Loucy (cell line): Measurements from ENCODE around the gene LSP1.

Experiments
- H2AFZ ChIP-seq: fragments of 200-600 bp; sonication (generic); 2 replicates; pipeline ENCODE4 v1.6.0; 2016; ENCODE audit warnings: antibody characterized with exemption, mild to moderate bottlenecking, low read length, moderate library complexity
- H3F3A ChIP-seq: fragments of 200-600 bp; 2 replicates; pipeline ENCODE4 v1.6.0; 2016; ENCODE audit warnings: antibody characterized with exemption, low read depth, mild to moderate bottlenecking
- H3K27me3 ChIP-seq: fragments of 200-600 bp; sonication (generic); 2 replicates; pipeline ENCODE4 v1.6.1; 2014; ENCODE audit warnings: low read length, mild to moderate bottlenecking; ENCODE audit not compliant: insufficient read depth, poor library complexity, severe bottlenecking
- H3K36me3 ChIP-seq: fragments of 200-600 bp; sonication (generic); 2 replicates; pipeline ENCODE4 v1.6.1; 2016; ENCODE audit warnings: low read length; ENCODE audit not compliant: insufficient read depth
- H3K4me1 ChIP-seq: fragments of 200-600 bp; sonication (generic); 2 replicates; pipeline ENCODE4 v1.5.1; 2014; ENCODE audit warnings: low read length, mild to moderate bottlenecking; ENCODE audit not compliant: insufficient read depth, poor library complexity, severe bottlenecking
- H3K4me2 ChIP-seq: fragments of 200-600 bp; sonication (generic); 2 replicates; pipeline ENCODE4 v1.6.0; 2014; ENCODE audit warnings: antibody characterized with exemption, low read length, low read depth, mild to moderate bottlenecking; ENCODE audit not compliant: poor library complexity, severe bottlenecking
- H3K4me3 ChIP-seq: fragments of 200-600 bp; sonication (generic); 2 replicates; pipeline ENCODE4 v1.5.1; 2014; ENCODE audit warnings: low read length, mild to moderate bottlenecking, mixed read lengths; ENCODE audit not compliant: poor library complexity, severe bottlenecking
- H3K79me2 ChIP-seq: fragments of 200-600 bp; sonication (generic); 2 replicates; pipeline ENCODE4 v1.6.1; 2014; ENCODE audit warnings: low read length; ENCODE audit not compliant: insufficient read depth
- H3K9ac ChIP-seq: fragments of 200-600 bp; sonication (generic); 2 replicates; pipeline ENCODE4 v1.6.0; 2014; ENCODE audit warnings: mild to moderate bottlenecking, low read depth, low read length, moderate library complexity; ENCODE audit not compliant: poor library complexity, severe bottlenecking
- H3K9me2 ChIP-seq: fragments of 200-600 bp; sonication (generic); replicated peaks from 2 replicates; pipeline ENCODE4 v1.6.1; 2016; ENCODE audit warnings: low read depth, low read length, mixed read lengths
- H3K9me3 ChIP-seq: fragments of 200-600 bp; sonication (generic); 2 replicates; pipeline ENCODE4 v1.6.1; 2014; ENCODE audit warnings: mild to moderate bottlenecking, antibody characterized with exemption, low read length, low read depth; ENCODE audit not compliant: insufficient read depth
- H4K20me1 ChIP-seq: fragments of 200-600 bp; sonication (generic); 2 replicates; pipeline ENCODE4 v1.6.0; 2014; ENCODE audit warnings: antibody characterized with exemption, low read length, mild to moderate bottlenecking; ENCODE audit not compliant: insufficient read depth, poor library complexity, severe bottlenecking
- EZH2phosphoT487 ChIP-seq: fragments of 200-600 bp; IDR thresholded peaks from 2 replicates; pipeline ENCODE4 v1.6.1; 2018; ENCODE audit warnings: antibody characterized with exemption, mild to moderate bottlenecking, moderate library complexity, borderline replicate concordance
- TF ChIP-seq, protein P1 (sequence below): fragments of 200-600 bp; sonication (generic); conservative IDR thresholded peaks from 2 replicates; pipeline ENCODE4 v1.5.1; 2014; ENCODE audit warnings: mild to moderate bottlenecking, antibody characterized with exemption, low read length

The LSP1 gene

DNA sequence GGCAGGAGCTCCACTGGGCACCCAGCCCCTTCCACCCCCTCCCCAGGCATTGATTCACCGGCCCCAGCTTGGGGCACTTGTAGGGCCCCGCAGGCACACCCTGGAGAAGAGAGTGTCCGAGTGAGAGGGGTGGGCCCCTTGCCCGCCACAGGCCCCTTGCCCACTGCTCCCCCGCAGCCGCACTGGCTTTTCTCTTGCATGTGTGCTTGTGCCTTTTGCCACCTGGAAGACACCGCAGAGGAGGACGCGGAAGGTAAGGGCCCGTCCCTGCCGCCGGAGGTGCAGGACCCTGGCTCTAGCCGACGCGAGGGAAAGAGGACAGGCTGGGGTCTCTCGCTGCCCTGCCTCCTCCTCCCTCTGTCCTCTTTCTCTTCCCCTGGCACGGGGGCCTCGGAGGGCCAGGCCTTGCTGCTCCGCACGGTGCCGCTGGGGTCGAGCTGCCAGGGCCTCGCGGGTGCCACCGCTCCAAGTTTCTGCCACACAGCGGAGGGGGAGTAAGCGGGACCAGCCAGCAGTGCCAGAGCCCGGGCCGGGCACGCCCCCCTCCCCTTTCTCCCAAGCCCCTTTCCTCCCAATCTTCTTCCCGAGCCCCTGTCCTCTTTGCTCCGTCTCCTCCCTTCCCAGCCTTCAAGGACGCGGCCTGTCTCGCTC, 76.1 kb downstream of the LSP1 start:
- Histone ChIP-seq H4K20me1 (no peaks in the 10 kb centered on the region), H3K79me2 (no peaks in the 10 kb centered on the region), H3K27me3 (no peaks in the 10 kb centered on the region), H3K4me2 (no peak overlapping the region), H3K9me2 (no peaks in the 10 kb centered on the region), H3K9me3 (no peaks in the 10 kb centered on the region), H3F3A (no peaks in the 10 kb centered on the region), H2AFZ (no peak overlapping the region), H3K36me3 (no peaks in the 10 kb centered on the region), H3K9ac (no peak overlapping the region), H3K4me3 (no peak overlapping the region), H3K4me1 (no peaks in the 10 kb centered on the region)
- no peak for TF ChIP-seq EZH2phosphoT487
- TF ChIP-seq, protein P1, sequence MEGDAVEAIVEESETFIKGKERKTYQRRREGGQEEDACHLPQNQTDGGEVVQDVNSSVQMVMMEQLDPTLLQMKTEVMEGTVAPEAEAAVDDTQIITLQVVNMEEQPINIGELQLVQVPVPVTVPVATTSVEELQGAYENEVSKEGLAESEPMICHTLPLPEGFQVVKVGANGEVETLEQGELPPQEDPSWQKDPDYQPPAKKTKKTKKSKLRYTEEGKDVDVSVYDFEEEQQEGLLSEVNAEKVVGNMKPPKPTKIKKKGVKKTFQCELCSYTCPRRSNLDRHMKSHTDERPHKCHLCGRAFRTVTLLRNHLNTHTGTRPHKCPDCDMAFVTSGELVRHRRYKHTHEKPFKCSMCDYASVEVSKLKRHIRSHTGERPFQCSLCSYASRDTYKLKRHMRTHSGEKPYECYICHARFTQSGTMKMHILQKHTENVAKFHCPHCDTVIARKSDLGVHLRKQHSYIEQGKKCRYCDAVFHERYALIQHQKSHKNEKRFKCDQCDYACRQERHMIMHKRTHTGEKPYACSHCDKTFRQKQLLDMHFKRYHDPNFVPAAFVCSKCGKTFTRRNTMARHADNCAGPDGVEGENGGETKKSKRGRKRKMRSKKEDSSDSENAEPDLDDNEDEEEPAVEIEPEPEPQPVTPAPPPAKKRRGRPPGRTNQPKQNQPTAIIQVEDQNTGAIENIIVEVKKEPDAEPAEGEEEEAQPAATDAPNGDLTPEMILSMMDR = no peak

DNA sequence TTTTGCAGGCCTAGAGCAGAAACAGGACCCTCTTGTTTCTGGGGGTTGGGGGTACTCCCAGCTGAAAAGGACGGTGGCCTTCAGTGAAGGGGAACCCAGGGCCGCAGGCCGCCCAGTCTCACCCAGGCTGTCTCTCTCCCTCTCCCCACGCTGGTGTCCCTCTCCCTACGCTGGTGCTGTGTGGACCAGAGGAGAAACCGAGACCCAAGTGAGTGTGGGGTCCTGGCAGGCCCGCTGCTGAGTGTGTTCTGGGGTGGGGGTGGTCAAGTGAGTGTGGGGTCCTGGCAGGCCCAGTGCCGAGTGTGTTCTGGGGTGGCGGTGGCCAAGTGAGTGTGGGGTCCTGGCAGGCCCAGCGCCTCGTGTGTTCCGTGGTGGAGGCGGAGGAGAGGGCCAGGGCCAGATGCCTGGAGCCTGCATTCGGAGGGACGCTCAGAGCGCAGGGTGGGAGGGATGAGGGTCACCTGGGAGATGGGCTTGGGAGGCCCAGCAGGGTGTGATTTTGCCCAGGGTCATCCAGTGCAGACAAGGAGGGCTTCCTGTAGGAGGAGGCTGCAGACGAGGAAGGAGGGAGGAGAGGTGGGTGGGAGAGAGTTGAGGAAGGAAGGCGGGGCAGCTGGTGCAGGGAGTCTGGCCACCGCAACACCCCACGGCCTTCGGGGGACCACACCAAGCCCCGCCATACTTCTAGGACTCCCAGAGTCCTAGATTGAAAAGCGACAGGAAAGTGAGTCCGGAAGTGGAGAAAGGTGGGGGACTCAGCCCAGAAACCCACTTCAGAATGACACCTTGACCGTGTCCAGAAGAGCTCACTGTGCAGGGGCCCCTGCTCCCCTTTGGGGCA, 77.0 kb downstream of the LSP1 start:
- Histone ChIP-seq H3K36me3 (no peaks in the 10 kb centered on the region), H3K4me1 (no peaks in the 10 kb centered on the region), H3K79me2 (no peaks in the 10 kb centered on the region), H3K27me3 (no peaks in the 10 kb centered on the region), H3K9me3 (no peaks in the 10 kb centered on the region), H2AFZ (no peak overlapping the region), H3K4me2 (no peak overlapping the region), H3K9me2 (no peaks in the 10 kb centered on the region), H3K9ac (no peak overlapping the region), H3F3A (no peaks in the 10 kb centered on the region), H4K20me1 (no peaks in the 10 kb centered on the region), H3K4me3 (no peak overlapping the region)
- TF ChIP-seq, protein P1 = no peak
- no peak for TF ChIP-seq EZH2phosphoT487

GRCh38 chr11:1930462-1930830, 77.6 kb downstream of the LSP1 start:
- no peaks in the 10 kb centered on the region for H3K9me3 ChIP-seq
- no peaks in the 10 kb centered on the region for H3K9me2 ChIP-seq
- no peaks in the 10 kb centered on the region for H4K20me1 ChIP-seq
- no peaks in the 10 kb centered on the region for H3K27me3 ChIP-seq
- no peaks in the 10 kb centered on the region for H3K36me3 ChIP-seq
- TF ChIP-seq EZH2phosphoT487 = no peak
- TF ChIP-seq, protein P1 = no peak
- H3K4me2 ChIP-seq = no peak overlapping the region
- H3F3A ChIP-seq = no peaks in the 10 kb centered on the region
- H3K79me2 ChIP-seq = no peaks in the 10 kb centered on the region
- H3K4me1 ChIP-seq = no peaks in the 10 kb centered on the region
- no peak overlapping the region for H3K4me3 ChIP-seq
- no peak overlapping the region for H3K9ac ChIP-seq
- no peak overlapping the region for H2AFZ ChIP-seq
